Measurements from ENCODE around the gene RNF19B. TPM values are rescaled to one million over a fixed set of nuclear protein-coding genes. Genes with fewer than 3 reads are reported as not detected.

The RNF19B gene
- total RNA-seq, 1 experiment from 2014 or later = 22.5 TPM

DNA sequence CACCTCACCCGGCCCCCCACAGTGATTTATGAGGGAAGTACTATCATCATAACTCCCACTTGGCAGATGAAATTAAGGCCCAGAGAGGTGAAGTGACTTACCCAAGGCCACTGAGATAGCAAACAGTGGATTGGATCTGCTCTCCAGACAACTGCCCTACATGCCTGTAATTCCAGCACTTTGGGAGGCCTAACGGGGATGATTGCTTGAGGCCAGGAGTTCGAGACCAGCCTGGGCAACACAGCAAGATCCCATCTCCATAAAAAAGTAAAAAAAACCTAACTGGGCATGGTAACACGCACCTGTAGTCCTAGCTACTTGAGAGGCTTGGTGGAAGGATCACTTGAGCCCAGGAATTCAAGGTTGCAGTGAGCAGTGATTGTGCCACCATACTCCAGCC, 14.2 kb upstream of the RNF19B start:
- Histone ChIP-seq H3K9me2 (ENCODE audit: insufficient read depth) (no peaks in the 10 kb centered on the region), H3K27ac (ENCODE audit: low read depth, low read length) (no peak overlapping the region), H3K4me2 (ENCODE audit: low read length) (no peak overlapping the region), H3K4me1 (ENCODE audit: control insufficient read depth in 1 of 2, insufficient read depth in 2 of 2, low read length in 2 of 2) (peaks cover 0 to 10% of the 10 kb centered on the region in 2 experiments; a peak in 1 of 4 replicates), H3K4me3 (replicated peaks in 1 of 2; ENCODE audit: low read depth in 1 of 2, low read length in 2 of 2) (no peak overlapping the region), H2AFZ (ENCODE audit: low read depth, low read length, poor library complexity, severe bottlenecking) (no peak overlapping the region), H4K20me1 (ENCODE audit: insufficient read depth) (no peaks in the 10 kb centered on the region), H3K79me2 (ENCODE audit: insufficient read depth, low read length) (no peaks in the 10 kb centered on the region), H3K36me3 (ENCODE audit: control insufficient read depth in 1 of 2, insufficient read depth in 2 of 2, low read length in 2 of 2) (no peaks in the 10 kb centered on the region), H3K9ac (ENCODE audit: low read length) (no peak overlapping the region), H3K27me3 (ENCODE audit: insufficient read depth, low read length) (no peaks in the 10 kb centered on the region), H3K9me3 (ENCODE audit: control insufficient read depth in 1 of 2, insufficient read depth in 1 of 2, low read depth in 1 of 2, low read length in 2 of 2) (no peaks in the 10 kb centered on the region)
- intact Hi-C loops (cut with micrococcal nuclease) = no loop called here
- TF ChIP-seq ZNF274 (IDR thresholded peaks at IDR 0.05; ENCODE audit: low read depth, low read length) (no peak), SRF (IDR thresholded peaks at IDR 0.05; ENCODE audit: low read depth) (no peak), TCF7L2 (IDR thresholded peaks at IDR 0.05; ENCODE audit: borderline replicate concordance, extremely low read depth, insufficient read depth, insufficient read length) (no peak), YY1 (IDR thresholded peaks at IDR 0.05; ENCODE audit: extremely low read depth, insufficient replicate concordance, low read depth, low read length) (no peak), ZFX (IDR thresholded peaks at IDR 0.05) (no peak), CEBPB (IDR thresholded peaks at IDR 0.05; ENCODE audit: low read depth) (no peak), POLR2AphosphoS5 (IDR thresholded peaks at IDR 0.05; ENCODE audit: low read depth, low read length) (no peak), ELF1 (IDR thresholded peaks at IDR 0.05; ENCODE audit: borderline replicate concordance, low read depth) (no peak), SP1 (IDR thresholded peaks at IDR 0.05; ENCODE audit: low read depth) (no peak)
- TF ChIP-seq, protein P1, sequence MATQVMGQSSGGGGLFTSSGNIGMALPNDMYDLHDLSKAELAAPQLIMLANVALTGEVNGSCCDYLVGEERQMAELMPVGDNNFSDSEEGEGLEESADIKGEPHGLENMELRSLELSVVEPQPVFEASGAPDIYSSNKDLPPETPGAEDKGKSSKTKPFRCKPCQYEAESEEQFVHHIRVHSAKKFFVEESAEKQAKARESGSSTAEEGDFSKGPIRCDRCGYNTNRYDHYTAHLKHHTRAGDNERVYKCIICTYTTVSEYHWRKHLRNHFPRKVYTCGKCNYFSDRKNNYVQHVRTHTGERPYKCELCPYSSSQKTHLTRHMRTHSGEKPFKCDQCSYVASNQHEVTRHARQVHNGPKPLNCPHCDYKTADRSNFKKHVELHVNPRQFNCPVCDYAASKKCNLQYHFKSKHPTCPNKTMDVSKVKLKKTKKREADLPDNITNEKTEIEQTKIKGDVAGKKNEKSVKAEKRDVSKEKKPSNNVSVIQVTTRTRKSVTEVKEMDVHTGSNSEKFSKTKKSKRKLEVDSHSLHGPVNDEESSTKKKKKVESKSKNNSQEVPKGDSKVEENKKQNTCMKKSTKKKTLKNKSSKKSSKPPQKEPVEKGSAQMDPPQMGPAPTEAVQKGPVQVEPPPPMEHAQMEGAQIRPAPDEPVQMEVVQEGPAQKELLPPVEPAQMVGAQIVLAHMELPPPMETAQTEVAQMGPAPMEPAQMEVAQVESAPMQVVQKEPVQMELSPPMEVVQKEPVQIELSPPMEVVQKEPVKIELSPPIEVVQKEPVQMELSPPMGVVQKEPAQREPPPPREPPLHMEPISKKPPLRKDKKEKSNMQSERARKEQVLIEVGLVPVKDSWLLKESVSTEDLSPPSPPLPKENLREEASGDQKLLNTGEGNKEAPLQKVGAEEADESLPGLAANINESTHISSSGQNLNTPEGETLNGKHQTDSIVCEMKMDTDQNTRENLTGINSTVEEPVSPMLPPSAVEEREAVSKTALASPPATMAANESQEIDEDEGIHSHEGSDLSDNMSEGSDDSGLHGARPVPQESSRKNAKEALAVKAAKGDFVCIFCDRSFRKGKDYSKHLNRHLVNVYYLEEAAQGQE (IDR thresholded peaks at IDR 0.05; ENCODE audit: low read depth) = no peak
- RAD21 ChIA-PET (ENCODE audit: low non-redundant PET in 1 of 2, low total read pairs in 2 of 2, uncharacterized antibody in 2 of 2, unreplicated experiment in 2 of 2) = no interaction called here
- BruUV-seq (replicated peaks) = no TSS peak
- no peak for DNase-seq (ENCODE audit: low read depth, low spot score)
- no peak for ATAC-seq
- CTCF ChIA-PET = no interaction called here
- POLR2A ChIA-PET = no interaction called here

All from HCT116 (cell line).